ENCODE measurements around the gene KLHL9. TPM values are rescaled to one million over a fixed set of nuclear protein-coding genes. Genes with fewer than 3 reads are reported as not detected.

Gene KLHL9
- total RNA-seq, 1 experiment from 2014 or later, result 8.9 TPM

DNA sequence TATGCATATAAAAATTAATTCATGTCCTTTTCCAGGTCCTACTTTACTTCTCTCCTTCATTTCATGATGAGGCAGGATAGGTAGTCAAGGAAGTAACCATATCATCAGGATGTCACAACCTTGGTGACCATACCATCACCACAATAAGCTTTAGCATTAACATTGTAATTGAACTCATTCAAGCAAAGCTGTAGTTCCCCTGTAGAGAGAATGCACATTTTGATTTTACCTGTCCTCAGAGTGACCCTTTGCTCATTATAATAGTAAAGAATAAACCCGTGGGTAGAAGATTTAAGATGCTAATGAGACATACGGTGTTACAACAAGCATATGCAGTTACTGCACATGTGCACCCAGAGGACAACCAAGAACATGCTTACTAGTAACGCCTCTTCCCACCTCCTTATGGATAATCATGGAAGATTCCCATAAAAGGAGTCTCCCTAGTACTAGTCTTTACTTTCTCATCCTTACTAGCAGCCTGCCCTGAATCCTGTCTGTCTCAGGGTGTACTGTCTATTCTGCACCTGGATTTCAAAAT lies 13.3 kb upstream of the KLHL9 start:
- ChIA-PET POLR2A (ENCODE audit: low non-redundant PET) (no interaction called here), CTCF (no interaction called here)
- Histone ChIP-seq H3K9me3 (ENCODE audit: low read depth, low read length, poor library complexity, severe bottlenecking) (no peaks in the 10 kb centered on the region), H3K27ac (ENCODE audit: low read depth, low read length, poor library complexity, severe bottlenecking) (no peak overlapping the region), H3K27me3 (replicated peaks; ENCODE audit: insufficient read depth, low read depth, low read length, poor library complexity) (no peaks in the 10 kb centered on the region), H3K36me3 (ENCODE audit: insufficient read depth, low read length, poor library complexity, severe bottlenecking) (no peaks in the 10 kb centered on the region), H3K4me3 (ENCODE audit: low read depth, low read length, poor library complexity, severe bottlenecking) (no peak overlapping the region), H3K4me1 (ENCODE audit: insufficient read depth, low read length, poor library complexity, severe bottlenecking) (no peaks in the 10 kb centered on the region)
- intact Hi-C loops (cut with micrococcal nuclease; ENCODE audit: unreplicated experiment), result no loop called here
- DNase-seq (ENCODE audit: low spot score), result no peak
- BruUV-seq (replicated peaks), result no TSS peak
- TF ChIP-seq EZH2 (IDR thresholded peaks at IDR 0.05; ENCODE audit: borderline replicate concordance, low read depth, low read length, poor library complexity, severe bottlenecking), result no peak
- TF ChIP-seq, protein P1, sequence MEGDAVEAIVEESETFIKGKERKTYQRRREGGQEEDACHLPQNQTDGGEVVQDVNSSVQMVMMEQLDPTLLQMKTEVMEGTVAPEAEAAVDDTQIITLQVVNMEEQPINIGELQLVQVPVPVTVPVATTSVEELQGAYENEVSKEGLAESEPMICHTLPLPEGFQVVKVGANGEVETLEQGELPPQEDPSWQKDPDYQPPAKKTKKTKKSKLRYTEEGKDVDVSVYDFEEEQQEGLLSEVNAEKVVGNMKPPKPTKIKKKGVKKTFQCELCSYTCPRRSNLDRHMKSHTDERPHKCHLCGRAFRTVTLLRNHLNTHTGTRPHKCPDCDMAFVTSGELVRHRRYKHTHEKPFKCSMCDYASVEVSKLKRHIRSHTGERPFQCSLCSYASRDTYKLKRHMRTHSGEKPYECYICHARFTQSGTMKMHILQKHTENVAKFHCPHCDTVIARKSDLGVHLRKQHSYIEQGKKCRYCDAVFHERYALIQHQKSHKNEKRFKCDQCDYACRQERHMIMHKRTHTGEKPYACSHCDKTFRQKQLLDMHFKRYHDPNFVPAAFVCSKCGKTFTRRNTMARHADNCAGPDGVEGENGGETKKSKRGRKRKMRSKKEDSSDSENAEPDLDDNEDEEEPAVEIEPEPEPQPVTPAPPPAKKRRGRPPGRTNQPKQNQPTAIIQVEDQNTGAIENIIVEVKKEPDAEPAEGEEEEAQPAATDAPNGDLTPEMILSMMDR (conservative IDR thresholded peaks at IDR 0.05; ENCODE audit: low read depth, low read length), result no peak

DNA sequence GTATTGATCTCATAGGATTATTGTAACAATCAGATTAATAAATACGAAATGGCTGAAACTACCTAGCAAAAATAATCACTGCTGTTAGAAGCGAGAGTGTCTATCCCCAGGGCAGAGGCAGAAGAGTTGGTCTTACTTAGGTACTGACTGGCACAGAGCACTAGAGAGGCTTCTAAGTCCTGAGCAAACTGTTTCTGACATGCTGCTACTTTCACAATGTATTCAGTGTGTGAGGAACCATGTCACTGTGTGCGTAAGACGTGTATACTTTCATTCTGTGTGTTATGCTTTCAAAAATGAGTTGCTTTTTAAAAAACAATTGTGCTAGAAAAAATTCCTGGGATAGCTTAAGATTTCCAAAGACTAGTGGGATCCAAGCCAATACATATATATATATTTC lies 5.5 kb upstream of the KLHL9 start:
- TF ChIP-seq, protein P1 (conservative IDR thresholded peaks at IDR 0.05; ENCODE audit: low read depth, low read length), result no peak
- no peak for TF ChIP-seq EZH2 (IDR thresholded peaks at IDR 0.05; ENCODE audit: borderline replicate concordance, low read depth, low read length, poor library complexity, severe bottlenecking)
- Histone ChIP-seq H3K27ac (ENCODE audit: low read depth, low read length, poor library complexity, severe bottlenecking) (no peak overlapping the region), H3K9me3 (ENCODE audit: low read depth, low read length, poor library complexity, severe bottlenecking) (no peaks in the 10 kb centered on the region), H3K36me3 (ENCODE audit: insufficient read depth, low read length, poor library complexity, severe bottlenecking) (no peaks in the 10 kb centered on the region), H3K4me3 (ENCODE audit: low read depth, low read length, poor library complexity, severe bottlenecking) (no peak overlapping the region), H3K27me3 (replicated peaks; ENCODE audit: insufficient read depth, low read depth, low read length, poor library complexity) (no peaks in the 10 kb centered on the region), H3K4me1 (ENCODE audit: insufficient read depth, low read length, poor library complexity, severe bottlenecking) (no peaks in the 10 kb centered on the region)
- no peak for DNase-seq (ENCODE audit: low spot score)
- no TSS peak for BruUV-seq (replicated peaks)
- intact Hi-C loops (cut with micrococcal nuclease; ENCODE audit: unreplicated experiment), result no loop called here
- ChIA-PET POLR2A (ENCODE audit: low non-redundant PET) (no interaction called here), CTCF (no interaction called here)

DNA sequence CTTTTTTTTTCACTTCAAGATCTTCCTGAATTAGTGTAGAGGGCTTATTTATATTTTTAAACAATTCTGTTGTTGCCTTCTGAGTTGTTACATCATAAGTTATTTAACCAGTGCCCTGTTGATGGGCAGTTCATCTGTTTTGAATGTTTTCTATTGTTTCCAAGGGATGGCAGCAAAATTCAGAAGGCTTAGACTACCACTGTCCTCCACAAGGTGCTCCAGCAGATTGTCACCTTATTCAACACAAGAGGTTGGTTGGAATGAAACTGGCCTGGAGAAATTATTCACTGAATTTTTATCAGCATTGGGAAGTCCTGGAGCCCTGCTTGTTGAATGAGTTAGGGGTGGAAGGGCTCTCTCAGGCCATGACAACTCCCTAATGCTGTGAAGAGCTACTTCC lies 1.3 kb upstream of the KLHL9 start:
- no peaks in the 10 kb centered on the region for H3K27me3 ChIP-seq (replicated peaks; ENCODE audit: insufficient read depth, low read depth, low read length, poor library complexity)
- no peaks in the 10 kb centered on the region for H3K4me1 ChIP-seq (ENCODE audit: insufficient read depth, low read length, poor library complexity, severe bottlenecking)
- no peak for TF ChIP-seq EZH2 (IDR thresholded peaks at IDR 0.05; ENCODE audit: borderline replicate concordance, low read depth, low read length, poor library complexity, severe bottlenecking)
- TF ChIP-seq, protein P1 (conservative IDR thresholded peaks at IDR 0.05; ENCODE audit: low read depth, low read length), result no peak
- ChIA-PET POLR2A (ENCODE audit: low non-redundant PET) (no interaction called here), CTCF (no interaction called here)
- no TSS peak for BruUV-seq (replicated peaks)
- DNase-seq (ENCODE audit: low spot score), result no peak
- no peaks in the 10 kb centered on the region for H3K36me3 ChIP-seq (ENCODE audit: insufficient read depth, low read length, poor library complexity, severe bottlenecking)
- no peak overlapping the region for H3K4me3 ChIP-seq (ENCODE audit: low read depth, low read length, poor library complexity, severe bottlenecking)
- H3K9me3 ChIP-seq (ENCODE audit: low read depth, low read length, poor library complexity, severe bottlenecking), result no peaks in the 10 kb centered on the region
- H3K27ac ChIP-seq (ENCODE audit: low read depth, low read length, poor library complexity, severe bottlenecking), result no peak overlapping the region
- intact Hi-C loops (cut with micrococcal nuclease; ENCODE audit: unreplicated experiment), result no loop called here

All from A673 (cell line).